ENCODE measurements around the gene RBSN.
"Not testable (repeated sequence)": the region's sequence is repeated elsewhere in the genome, so short reads cannot be mapped to it uniquely, and the experiment has no call there.

RBSN gene

DNA sequence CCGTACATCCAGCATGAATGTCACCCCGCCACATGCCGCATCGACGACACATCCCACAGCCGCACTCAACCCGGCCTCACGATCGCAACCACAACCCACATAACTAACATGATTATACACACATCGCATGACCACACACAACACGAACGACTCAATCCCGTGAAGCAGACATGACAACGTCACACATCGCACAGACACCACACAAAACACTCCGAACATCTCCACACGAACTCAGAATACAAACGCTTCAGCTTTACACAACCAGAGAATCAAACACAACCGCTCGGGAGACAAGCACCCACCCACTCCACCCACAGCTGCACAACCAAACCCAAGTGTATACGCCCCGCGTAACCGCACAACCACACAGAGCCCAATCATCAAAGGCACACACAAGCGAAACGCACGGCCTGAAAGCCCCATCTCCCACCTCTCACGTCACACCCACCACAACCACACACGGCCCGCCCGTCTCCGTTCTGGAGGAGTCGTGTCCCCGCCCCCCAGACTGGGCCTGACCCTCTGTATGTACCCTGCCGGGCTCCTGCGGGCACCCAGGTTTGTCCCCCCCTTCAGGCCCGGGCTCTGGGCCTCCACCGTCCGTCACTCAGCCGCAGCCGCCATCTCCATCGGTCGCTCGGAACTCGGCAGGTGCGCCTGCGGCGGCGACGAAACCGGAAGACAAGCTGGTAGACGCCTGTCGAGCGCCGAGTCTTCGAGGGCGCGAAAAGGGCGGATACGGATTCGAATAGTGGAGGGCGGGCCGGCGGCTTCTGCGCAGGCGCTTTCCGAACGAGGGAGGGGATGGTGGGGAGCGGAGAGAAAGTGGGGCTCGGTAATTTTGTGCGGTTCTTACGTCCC lies at the start of gene RBSN:
Gene RBSN, minus strand, starts transcription at position 646 of the 861 bp plus-strand sequence. CDS start 3,028 bp downstream, outside the sequence.
- peak; percentile 86 for DNase-seq

DNA sequence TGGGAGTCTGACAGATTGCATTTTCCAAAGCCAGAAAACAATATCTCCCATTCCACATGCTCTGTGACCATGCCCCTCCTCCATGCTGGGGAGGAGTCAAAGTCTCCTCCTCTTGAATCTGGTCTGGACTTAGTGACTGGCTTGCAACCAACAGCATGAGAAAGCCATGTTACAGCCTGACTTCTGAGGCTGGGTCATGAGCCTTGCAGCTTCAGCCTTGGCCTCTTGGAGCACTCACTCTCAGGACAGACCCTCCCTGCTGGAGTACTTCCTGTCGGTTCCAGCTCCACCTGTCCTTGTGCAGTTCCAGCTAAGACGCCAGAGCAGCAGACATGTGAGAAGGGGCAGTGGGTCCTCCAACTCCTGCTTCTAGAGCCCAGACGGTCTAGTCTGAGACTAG lies 49.7 kb upstream of the RBSN start:
- DNase-seq, result no peak

DNA sequence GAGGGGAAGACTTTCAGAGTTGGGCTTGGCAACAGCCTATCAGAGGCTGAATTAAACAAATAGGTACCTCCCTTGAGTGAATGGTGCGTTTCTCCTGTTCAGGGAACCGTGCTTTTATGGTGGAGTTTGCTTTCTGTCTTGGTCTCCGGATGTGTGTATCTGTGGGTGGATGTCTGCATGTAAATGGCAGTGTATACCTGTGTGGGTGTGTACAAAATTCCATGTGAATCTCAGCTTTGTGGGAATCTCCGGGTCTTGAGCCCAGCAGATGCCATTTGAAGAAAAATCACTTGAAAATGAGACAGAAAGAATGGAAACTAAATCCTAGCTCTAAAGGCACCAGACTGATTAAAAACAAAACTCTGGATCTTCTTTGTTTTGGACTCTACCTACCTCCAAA lies 37.9 kb upstream of the RBSN start:
- DNase-seq, result not testable (repeated sequence)

DNA sequence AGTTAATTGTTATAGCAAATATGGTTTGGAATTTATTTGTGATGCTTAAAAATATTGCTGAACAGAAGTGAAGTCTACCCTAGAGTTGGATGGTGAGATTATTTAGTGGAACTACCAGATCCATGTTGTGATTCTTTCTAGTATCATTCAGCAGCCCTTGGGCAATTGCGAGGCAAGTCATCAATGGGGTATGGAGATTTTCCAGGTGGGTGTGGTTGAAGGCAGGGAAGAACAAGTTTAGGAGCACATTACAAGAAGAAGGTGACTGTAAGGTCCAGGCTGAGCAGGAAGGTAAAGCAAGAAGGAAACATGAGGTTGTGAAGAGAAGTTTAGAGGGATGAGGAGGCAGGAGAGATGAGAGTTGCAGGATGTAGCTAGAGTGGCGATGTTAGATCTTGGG lies 36.0 kb upstream of the RBSN start:
- DNase-seq, result not testable (repeated sequence)

DNA sequence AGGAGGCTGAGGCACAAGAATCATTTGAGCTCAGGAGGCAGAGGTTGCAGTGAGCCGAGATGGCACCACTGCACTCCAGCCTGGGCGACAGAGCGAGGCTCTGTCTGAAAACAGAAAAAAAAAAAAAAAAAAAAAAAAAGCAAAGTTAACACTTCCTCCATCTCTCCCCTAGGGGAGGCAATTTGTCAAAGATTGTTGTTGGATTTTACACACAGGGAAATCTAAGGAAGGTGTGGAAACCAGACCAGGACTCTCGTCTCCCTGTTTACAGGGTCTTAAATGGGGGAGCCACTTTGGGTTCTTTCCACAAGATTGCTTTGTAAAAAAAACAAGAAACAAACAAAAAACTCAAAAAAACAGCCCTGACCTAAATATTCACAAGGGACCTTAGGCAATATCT lies 29.5 kb upstream of the RBSN start:
- not testable (repeated sequence) for DNase-seq

DNA sequence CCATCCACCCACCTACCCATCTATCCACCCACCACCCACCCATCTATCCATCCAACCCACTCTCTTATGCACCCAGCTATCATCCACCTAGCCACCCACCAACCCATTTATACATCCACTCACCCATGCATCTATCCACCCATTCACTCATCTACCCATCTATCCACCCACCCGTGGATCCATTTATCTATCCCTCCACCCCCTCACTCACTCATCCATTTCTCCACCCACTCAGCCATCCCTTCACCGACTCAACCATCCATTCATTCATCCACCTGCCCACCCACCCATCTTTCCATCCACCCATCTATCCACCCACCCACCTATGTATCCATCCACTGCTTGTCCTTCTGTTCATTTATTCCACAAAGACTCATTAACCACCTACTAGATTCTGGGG lies 28.0 kb upstream of the RBSN start:
- DNase-seq, result not testable (repeated sequence)

DNA sequence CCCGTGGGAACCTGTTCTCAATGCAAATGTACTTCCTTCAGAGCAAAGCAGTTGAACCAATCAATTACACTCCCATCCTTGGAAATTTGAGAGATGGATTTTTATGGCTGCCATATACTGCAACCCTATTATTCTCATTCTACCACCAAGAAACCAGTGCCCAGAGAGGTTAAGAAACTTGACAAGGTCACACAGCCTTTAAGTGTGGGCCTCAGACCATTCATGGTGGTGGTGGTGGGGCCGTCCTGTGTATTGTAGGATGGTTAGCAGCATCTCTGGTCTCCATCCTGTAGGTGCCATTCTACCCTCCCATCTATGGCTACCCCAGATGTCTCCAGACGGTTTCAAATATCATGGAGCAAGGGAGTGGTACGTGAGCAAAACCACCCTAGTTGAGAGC lies 23.4 kb upstream of the RBSN start:
- DNase-seq, result no peak

DNA sequence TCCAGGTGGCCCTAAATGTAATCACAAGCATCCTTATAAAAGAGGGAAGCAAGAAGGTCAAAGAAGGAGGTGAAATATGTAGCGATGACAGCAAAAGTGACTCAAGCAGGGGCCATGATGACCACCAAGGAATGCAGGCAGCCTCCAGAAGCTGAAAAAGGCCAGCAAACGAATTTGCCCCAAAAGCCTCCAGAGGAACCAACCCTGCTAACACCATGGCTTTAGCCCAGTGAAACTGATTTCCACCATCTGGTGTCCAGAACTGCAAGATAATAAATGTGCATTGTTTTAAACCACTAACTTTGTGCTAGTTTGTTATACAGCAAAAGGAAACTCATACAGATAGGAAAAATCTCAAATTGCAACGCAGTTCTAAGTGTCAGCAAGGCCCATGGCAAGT lies 23.0 kb upstream of the RBSN start:
- no peak for DNase-seq

DNA sequence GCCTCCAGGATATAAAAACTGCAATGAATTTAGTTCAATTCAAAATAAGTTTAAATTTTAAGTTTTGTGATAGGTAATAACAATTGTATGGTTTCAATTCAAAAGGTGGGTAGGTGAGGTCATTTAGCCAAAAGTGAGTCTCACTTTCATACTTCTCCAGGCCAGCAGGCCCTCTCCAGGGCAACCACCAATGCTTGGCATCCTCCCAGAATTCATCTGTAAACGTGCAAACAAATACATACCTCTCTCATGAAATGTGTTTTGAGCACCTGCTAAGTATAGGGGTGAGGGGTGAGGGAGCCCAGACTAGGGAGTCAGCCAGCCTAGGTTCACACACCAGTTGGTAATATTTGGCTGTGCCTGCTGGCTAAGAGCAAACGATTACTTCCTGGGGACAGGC lies 22.0 kb upstream of the RBSN start:
- DNase-seq, result no peak

DNA sequence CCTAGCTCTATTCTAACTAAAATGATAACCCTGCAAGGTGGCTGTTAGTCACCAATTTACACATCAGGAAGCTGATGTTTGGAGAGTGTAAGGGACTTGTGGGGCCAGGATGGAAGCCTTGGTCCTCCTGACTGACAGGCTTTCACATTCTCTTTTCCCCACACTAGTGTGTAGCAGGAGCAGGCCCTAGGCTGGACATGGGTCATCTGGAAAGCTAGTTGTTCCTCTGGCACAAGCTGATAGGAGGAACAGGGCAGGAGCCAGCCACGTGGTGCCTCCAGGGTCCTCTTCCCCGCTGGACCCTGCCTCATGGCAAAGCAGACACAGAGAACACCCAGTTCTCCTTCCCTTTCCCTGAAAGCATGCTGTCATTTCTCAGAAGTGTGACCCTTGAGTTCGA lies 18.1 kb upstream of the RBSN start:
- DNase-seq, result no peak

DNA sequence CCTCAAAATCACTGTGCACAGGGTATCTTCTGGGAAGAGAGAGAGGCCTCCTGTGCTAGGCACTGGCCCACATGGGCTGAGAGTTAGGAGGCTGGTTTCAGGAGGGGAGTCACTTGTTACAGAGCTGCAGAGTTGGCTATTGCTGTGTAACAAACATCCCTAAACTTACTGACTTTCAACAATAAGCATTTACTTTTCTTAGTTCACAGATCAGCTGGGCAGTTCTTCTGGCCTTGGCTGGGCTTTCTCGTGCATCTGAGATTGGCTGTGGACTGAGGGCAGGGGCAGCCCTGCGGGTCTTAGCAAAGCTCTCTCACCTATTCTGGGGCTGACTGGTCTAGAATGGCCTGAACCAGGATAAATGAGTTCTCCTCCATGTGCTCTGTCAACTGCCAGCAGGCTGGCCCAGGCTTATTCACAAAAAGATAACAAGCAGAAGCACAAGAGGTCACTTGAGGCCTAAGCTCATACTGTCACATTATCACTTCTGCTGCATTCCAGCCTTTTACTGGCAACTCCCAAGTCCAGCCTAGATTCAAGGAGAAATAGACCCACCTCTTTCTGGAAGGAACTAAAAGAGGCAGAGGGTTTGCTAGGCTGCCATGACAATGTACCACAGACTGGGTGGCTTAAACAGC lies 17.2 kb upstream of the RBSN start:
- DNase-seq, result no peak

DNA sequence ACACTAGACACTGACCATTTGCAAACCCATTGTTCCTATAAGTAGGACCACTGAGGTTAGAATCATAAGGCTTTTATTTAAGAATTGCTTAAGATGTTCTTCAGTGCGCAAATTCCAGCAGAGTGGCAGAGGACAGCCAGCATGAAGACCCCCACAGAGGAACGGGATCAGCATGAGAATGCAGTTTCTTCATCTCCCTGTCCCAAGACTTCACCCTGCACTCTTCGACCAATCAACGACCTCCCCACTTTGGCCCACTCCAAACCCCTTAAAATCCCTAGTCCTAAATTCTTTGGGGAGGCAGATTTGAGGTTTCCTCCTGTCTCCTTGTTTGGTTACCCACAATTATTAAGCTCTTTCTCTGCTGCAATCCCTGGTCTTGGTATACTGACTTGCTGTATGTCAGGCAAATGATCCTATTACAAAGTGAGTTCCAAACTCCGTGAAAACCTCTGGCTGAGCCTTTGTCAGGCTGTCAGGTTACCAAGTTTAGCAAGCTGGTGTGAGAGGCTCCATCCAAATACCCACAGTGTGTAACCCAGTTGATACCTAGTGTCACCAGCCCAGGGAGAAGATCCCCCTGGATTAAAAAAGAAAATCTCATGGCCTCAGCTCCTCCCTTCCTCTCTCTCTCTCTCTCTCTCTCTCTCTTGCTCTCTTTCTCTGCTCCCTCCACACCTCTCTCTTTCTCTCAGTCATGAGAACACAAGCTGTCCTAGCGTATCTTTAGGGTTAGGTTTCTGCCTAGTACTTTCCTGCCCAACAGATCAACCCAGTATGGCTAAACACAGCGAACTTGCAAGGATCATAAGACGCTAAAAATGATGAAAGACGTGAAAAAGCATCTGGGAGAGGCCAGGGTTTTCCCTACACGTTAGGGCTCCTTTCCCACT lies 15.8 kb upstream of the RBSN start:
- DNase-seq, result no peak

DNA sequence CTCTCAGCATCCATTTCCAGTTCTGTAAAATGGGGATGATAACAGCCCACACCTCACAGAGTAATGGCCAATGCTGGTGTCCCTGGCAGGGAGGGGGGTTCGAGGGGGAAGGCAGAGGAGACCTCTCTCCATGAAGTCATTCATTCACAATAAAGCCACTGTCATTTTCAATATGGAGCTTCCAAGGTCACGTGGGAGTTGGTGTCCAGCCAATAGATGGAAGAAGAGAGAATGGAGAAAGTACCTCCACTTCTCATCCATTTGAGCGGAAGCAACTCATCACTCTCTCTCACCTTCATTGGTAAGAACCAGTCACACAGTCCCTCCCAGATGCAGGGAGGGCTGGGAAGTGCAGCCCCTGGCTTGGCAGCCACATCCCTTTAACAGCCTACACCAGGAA lies 14.9 kb upstream of the RBSN start:
- no peak for DNase-seq

DNA sequence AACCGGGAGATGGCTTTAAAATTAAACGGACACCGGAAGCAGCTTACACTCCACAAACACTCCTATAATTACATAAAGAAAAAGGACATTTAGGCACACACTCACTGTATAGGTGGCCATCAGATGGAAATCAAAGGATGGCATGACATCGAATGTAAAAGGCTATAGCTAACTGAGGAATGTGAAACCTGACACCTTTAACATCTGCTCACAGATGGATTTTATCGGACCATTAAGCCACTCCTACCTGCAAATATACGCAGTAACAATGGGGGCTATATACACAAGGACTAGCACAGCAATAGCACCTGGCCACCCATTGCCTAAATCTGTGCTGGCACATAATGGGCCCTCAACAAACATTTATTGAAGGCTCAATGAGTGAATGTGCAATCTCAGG lies 14.5 kb upstream of the RBSN start:
- no peak for DNase-seq

DNA sequence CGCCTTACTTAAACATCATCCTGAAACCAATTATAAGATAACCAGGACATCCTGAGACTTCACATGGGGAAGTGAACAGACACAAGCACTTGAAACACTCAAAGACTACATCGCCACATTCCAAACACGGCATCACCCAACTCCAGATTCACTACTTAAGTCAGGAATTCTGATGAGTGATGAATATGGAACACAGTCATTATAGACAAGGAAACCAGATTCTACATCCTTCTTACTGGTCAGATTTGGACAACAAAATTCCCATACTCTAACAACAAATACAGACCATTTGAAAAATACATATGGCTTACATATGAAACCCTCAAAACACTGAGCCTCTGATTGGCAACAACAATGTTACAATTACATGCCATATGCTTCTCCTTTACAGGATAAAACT lies 13.1 kb upstream of the RBSN start:
- no peak for DNase-seq

DNA sequence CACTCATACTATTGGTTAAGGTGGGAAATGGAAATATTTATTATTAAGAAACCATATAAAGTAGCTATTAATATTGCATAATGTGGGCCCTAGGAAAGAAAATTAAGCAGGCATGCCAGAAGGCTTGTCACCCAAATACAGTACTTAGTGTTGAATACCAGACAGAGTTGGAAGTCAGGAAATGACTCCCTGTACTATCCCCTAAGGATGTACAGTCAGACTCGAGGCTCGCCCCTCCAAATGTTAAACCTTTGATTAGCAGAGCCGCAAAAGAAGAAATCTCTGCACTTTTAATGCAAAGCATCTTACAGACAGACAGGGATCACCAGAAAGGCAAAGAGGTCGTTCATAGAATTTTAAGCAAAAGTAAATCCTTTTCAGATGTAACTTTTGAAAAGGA lies 11.3 kb upstream of the RBSN start:
- no peak for DNase-seq

DNA sequence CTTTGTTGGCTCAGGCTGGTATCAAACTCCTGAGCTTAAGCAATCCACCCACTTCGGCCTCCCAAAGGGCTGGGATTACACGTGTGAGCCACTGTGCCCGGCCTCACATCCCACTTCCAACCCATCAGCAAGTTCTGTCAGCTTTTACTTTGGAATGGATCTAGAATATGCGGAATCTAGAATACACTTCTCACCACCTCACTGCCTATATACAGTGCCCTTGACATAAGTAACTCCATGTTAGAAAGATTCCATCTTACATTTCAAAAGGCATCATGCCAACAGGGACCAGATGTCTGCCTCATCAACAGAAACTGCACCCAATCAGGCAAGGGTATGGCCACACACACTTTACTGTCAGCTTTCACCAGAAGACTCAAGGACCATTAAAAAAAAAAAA lies 9.9 kb upstream of the RBSN start:
- DNase-seq, result no peak

DNA sequence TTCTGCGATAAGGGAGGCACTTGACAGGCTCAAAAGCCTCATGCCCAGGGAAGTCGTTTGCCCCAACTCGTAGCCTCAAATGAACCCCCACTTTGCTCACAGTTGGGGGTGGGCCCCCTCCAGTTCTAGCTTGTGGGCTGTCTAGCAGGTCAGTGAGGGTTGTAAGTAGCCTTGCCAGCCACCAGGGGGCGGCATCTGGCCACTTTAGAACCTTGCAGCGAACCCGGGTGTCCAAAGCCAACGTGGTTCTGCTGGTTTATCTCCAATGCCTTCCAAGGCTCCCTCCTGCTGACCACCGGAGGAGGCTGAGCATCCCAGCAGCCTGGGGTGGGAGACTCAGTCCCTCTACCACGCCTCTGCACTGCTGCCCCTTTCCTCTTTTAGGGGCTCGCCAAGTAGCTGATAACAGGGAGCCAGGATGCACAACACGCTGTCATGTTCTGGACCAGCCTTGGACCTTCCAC lies 9.2 kb upstream of the RBSN start:
- DNase-seq, result peak; percentile 55

DNA sequence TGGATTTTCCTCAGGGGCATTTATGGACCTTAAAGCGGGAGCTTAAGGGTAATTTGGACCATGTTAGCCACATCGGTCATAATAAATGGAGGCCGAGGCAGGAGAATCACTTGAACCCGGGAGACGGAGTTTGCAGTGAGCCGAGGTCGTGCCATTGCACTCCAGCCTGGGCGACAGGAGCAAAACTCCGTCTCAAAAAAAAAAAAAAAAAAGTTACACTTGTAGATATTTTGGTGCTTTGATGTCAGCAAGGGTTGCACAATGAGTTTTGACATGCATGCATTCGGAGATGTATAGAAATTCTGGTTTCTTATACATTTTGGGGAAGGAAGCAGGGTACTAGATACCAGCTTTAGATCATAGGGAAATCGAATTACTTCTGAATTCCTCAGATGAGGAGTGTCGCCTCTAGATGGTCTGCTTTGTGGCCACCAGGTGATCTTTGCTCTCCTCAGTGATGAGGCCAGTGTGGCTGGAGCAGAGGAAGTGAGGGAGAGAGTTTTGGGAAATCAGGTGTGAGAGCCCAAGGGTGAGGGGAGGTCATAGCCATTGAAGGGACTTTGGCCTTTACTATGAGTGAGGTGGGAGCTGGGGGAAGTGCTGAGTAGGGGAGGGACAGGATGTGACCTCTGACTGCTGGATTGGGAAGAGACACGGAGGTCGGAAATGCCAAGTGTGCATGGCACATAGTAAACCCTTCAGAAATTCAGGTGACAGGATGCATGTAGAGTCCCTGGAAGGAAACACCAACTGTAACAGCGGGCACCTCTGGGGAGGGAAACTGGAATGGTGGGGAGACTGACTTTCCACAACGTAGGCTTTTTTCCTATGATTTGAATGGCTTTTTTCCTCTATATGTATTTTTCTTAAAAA lies 8.4 kb upstream of the RBSN start:
- no peak for DNase-seq

DNA sequence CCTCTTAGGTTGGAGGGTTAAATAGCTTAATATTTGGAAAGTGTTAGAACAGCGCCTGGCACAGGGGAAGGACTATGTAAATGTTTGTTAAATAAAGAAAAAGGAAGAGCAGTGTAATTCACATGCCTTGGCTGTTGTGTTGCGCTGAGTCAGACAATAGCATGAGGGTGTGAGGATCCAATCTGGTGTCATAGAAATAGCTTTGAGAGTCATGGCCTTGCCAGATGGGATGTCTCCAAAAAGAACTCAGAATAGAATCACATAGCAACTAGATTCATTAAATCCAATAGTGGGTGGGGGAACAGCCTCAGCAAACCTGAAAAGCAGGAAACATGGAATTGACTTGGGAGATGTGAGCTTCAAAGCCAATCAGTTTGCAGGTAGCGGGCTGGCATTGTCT lies 3.9 kb upstream of the RBSN start:
- no peak for DNase-seq

DNA sequence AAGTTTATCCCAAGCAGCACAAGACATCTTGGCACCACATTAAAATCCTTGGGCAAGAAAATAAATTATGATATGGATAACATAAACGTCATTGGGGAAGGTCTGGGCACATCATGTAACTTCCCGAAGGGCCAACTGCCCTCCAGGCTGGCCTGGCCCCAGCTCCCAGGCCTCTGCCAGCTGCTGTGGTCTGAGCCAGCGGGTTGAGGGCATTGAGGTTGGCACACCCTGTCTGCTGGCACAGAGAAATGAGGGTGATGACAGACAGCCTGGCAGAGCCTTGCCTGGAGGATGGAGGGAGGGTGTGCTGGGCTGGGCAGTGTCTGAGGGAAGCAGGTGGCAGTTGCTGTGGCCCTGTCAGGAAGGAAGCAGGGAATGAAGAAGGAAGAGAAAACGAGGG lies 3.3 kb upstream of the RBSN start:
- DNase-seq, result no peak

DNA sequence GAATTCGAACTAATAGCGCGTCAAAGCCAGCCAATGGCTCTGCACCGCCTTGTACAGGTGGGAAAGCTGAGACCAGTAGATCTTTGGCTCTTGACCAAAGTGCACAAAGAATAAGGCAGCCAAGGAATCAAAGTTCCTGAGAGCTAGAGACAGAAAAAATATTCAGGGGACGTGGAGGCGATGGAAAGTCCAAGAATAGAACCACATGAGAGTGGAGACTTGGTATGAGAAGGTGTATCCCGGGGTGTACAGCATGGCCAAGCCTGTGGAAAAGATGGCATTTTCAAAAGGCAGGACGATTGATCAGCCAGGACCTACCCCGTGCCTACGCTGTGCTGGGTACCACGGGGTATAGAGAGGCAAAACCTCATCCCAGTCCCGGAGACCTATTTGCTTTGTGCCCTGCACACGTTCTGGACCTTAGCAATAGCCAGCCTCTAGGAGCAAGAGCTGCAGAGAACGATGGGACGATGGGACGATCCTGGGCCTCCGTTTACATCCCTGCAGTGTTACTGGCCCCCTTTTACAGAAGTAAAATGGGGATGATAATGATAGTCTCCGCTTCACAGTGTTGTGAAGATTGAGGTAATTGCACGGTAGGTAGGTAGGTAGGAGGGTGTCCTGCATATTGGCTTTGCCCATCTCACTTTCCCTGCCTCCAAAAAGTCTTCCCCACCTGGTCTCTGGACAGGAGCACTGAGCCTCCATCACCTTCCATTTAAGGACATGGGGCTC lies 583 bp upstream of the RBSN start:
- no peak for DNase-seq

All from NCI-H2227 treated with DMSO at 0.1 percent for 48 hours (cell line).